Renal cortical epithelial cell (primary cell): Measurements from ENCODE around the gene SLC25A43. TPM values are rescaled to one million over a fixed set of nuclear protein-coding genes. Genes with fewer than 3 reads are reported as not detected.
"Not testable (repeated sequence)": the region's sequence is repeated elsewhere in the genome, so short reads cannot be mapped to it uniquely, and the experiment has no call there.

Source experiments
- DNase-seq: peaks from one replicate; pipeline ENCODE4 v3.0.0-alpha.2; 2011; ENCODE audit warnings: low read depth
- total RNA-seq: library from RNA; depleted of rRNA; stranded (reverse); fragments of >200 nt; gene quantifications from 2 replicates; pipeline ENCODE4 v1.2.3, GENCODE V29; 2014

SLC25A43 gene
- total RNA-seq, 1 donor from 2014 or later, result 18.7 TPM

GRCh38 chrX:119467842-119468550 is 68.9 kb downstream of the SLC25A43 start, which contains the start of gene SLC25A5:
SLC25A5 (plus strand) TSS chrX:119468444; CDS start chrX:119468516, 72 bp downstream.
- DNase-seq, result peak; percentile 53

- peak; percentile 53 for DNase-seq
Measured at GRCh38 chrX:119468551-119469312, 69.6 kb downstream of the SLC25A43 start.

DNA sequence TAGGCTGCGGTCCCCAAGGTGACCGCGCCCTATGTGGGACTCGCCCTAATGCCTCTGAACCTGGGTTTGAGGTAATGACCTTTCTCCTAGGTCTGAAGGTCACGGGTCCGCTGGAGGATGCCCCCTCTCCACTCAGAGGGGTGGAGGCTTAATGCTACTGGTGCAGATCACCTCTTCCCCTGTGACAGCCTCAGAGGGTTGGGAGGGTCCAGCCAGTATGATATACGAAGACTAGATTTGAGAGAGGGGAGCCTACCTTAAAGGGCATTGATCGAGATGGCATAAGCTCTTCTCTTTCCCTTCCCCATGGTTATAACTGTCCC is 70.1 kb downstream of the SLC25A43 start:
- no peak for DNase-seq

GRCh38 chrX:119474615-119475388 is 75.7 kb downstream of the SLC25A43 start:
- DNase-seq, result no peak

DNA sequence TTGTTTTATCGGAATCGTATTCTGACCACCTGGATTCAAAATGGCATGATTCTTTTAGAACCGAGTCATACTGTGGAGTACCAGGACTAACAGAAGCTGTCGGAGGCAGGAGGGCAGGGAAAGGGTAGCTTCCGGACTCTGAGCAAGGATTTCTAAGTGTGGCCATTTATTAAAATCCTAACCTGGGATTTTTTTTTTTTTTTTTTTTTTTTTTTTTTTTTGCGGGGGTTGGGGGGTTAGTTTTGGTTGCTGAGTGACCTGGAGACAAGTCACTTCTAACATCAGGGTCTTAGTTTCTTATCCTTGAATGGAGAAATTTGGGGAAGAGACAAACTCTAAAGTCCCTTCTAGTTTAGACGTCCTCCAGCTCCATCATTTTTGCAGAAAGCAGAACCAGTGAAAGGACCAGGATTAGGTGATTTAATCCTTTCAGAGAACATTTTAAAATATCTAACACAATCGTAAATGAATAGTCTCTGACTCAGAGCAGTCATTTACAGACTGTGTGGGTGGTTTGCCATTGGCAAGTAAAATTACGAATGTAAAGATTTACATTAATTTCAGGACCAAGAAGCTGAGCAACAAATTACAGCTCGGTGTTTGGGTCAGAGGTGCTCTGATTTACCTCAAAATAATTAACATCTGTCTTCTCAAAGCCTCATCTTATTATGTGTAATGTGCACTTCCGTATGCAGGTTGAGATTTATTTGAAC is 76.4 kb downstream of the SLC25A43 start:
- DNase-seq, result no peak

GRCh38 chrX:119477812-119478232 is 78.7 kb downstream of the SLC25A43 start:
- peak; percentile 83 for DNase-seq

- no peak for DNase-seq
Measured at GRCh38 chrX:119478504-119478903, 79.4 kb downstream of the SLC25A43 start.

DNA sequence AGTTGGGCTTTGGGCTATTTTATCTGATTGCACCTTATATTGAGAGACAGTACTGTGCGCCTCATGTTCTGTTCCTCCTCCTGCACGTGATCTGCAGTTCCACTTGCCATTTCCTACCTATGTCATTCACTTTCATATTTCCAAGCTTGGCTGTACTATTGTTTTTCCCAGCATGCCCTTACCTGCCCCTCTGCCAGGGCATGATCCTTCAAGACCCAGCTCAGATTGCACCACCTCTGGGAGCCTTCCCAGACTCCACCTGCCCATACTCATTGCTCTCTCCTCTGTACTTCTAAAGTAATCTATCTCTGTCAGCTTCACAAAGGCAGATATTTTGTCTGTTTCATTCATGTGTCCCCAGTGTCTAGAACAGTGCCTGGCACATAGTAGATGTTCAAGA is 80.7 kb downstream of the SLC25A43 start:
- DNase-seq, result no peak

GRCh38 chrX:119481323-119481801 is 82.2 kb downstream of the SLC25A43 start:
- DNase-seq, result no peak

GRCh38 chrX:119482041-119482440 is 82.9 kb downstream of the SLC25A43 start:
- DNase-seq, result no peak

- no peak for DNase-seq
Measured at GRCh38 chrX:119482481-119483480, 83.6 kb downstream of the SLC25A43 start.

- no peak for DNase-seq
Measured at GRCh38 chrX:119486745-119487144, 87.6 kb downstream of the SLC25A43 start.

GRCh38 chrX:119487766-119488165 is 88.6 kb downstream of the SLC25A43 start:
- DNase-seq, result not testable (repeated sequence)

DNA sequence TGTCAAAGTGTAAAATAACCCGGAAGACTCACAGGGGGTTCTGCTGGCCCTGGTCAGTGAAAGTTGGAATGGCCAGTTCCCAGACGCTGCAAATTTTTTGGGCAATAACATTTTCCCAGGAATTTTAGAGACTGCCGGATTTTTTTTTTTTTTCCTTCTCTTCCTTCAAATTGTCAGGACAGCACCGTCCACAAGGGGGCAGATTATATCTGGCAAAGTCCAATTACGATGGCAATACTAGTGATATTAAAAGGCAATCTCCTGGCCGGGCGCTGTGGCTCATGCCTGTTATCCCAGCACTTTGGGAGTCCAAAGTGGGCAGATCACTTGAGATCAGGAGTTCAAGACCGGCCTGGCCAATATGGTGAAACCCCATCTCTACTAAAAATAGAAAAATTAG is 89.6 kb downstream of the SLC25A43 start:
- no peak for DNase-seq

GRCh38 chrX:119489212-119490074 is 90.3 kb downstream of the SLC25A43 start:
- no peak for DNase-seq

GRCh38 chrX:119492463-119492862 is 93.3 kb downstream of the SLC25A43 start:
- DNase-seq, result no peak

GRCh38 chrX:119493851-119494495 is 94.8 kb downstream of the SLC25A43 start:
- not testable (repeated sequence) for DNase-seq
